GM10266 (cell line): ENCODE results near the gene LAMA1.

Experiments used
- DNase-seq: peaks from one replicate; pipeline ENCODE4 v3.0.0; 2012; ENCODE audit errors: extremely low spot score
- CTCF ChIP-seq: IDR thresholded peaks from 2 replicates; pipeline ENCODE4 v1.5.1; 2012; ENCODE audit warnings: mild to moderate bottlenecking, low read depth; ENCODE audit not compliant: control insufficient read depth, insufficient read depth; ENCODE audit errors: missing control alignments

The LAMA1 gene

GRCh38 chr18:7132356-7133150, 15.0 kb upstream of the LAMA1 start:
- no peak for TF ChIP-seq CTCF
- DNase-seq = no peak

GRCh38 chr18:7122376-7122775, 4.8 kb upstream of the LAMA1 start:
- TF ChIP-seq CTCF = no peak
- no peak for DNase-seq

- no peak for TF ChIP-seq CTCF
- no peak for DNase-seq
Observed at GRCh38 chr18:7116792-7117389, 706 bp downstream of the LAMA1 start.

GRCh38 chr18:7116001-7116730, 1.4 kb downstream of the LAMA1 start:
- DNase-seq = no peak

GRCh38 chr18:7112936-7113335, 4.7 kb downstream of the LAMA1 start:
- TF ChIP-seq CTCF = no peak
- no peak for DNase-seq

More at GRCh38 chr18:7116001-7116730, 1.4 kb downstream of the LAMA1 start:
- no peak for TF ChIP-seq CTCF

- DNase-seq = no peak
- no peak for TF ChIP-seq CTCF
Observed at GRCh38 chr18:7111134-7111533, 6.5 kb downstream of the LAMA1 start.

GRCh38 chr18:7105943-7106342, 11.7 kb downstream of the LAMA1 start:
- TF ChIP-seq CTCF = no peak
- DNase-seq = no peak
